Activated naive CD4-positive, alpha-beta T cell treated with anti-CD3 and anti-CD28 coated beads, Interleukin-2, amount 50 U/mL, for 72 hours (primary cell): Measurements from ENCODE around the gene HSD17B2. TPM values are rescaled to one million over a fixed set of nuclear protein-coding genes. Genes with fewer than 3 reads are reported as not detected.

Experiments
- ATAC-seq, 2 donors: fragments of 150-1000 bp; cut with Tn5 transposase; 2 replicates each; pipeline ENCODE4 v1.10.0; 2021; ENCODE audit warnings: mild to moderate bottlenecking in 2 of 2, moderate library complexity in 2 of 2
- DNase-seq, 2 donors: peaks; one replicate each; pipeline ENCODE4 v3.0.0; 2021 to 2022; ENCODE audit warnings: low spot score in 2 of 2
- H3K27ac Mint-ChIP-seq, 2 donors: one replicate each; pipeline ENCODE4 v1.8.0; 2022; ENCODE audit warnings: mild to moderate bottlenecking in 2 of 2, mixed read lengths in 2 of 2
- H3K36me3 Mint-ChIP-seq, 2 donors: one replicate each; pipeline ENCODE4 v1.8.0; 2022; ENCODE audit warnings: mixed read lengths in 2 of 2
- H3K9me3 Mint-ChIP-seq, 2 donors: one replicate each; pipeline ENCODE4 v1.8.0; 2022; ENCODE audit warnings: mixed read lengths in 2 of 2
- total RNA-seq, 2 donors: library from RNA; stranded (reverse); gene quantifications; one replicate each; pipeline ENCODE4 v1.2.3, GENCODE V29; 2022

Gene HSD17B2
- total RNA-seq, 2 donors from 2014 or later: not detected

GRCh38 chr16:82041542-82041941 is 6.5 kb downstream of the HSD17B2 start:
- ATAC-seq (no peak), DNase-seq (no peak)
- Mint-ChIP-seq H3K36me3 (no peaks in the 10 kb centered on the region), H3K9me3 (no peaks in the 10 kb centered on the region), H3K27ac (no peak overlapping the region)

GRCh38 chr16:82042144-82042543 is 7.1 kb downstream of the HSD17B2 start:
- H3K27ac Mint-ChIP-seq: no peak overlapping the region
- no peaks in the 10 kb centered on the region for H3K36me3 Mint-ChIP-seq
- ATAC-seq: no peak
- no peaks in the 10 kb centered on the region for H3K9me3 Mint-ChIP-seq
- no peak for DNase-seq

- ATAC-seq (no peak), DNase-seq (no peak)
- no peak overlapping the region for H3K27ac Mint-ChIP-seq
- H3K36me3 Mint-ChIP-seq: no peaks in the 10 kb centered on the region
- no peaks in the 10 kb centered on the region for H3K9me3 Mint-ChIP-seq
These were observed 7.8 kb downstream of the HSD17B2 start for GRCh38 chr16:82042846-82043245.

- no peak for DNase-seq
These were observed 8.9 kb downstream of the HSD17B2 start for GRCh38 chr16:82043680-82044584.

GRCh38 chr16:82044585-82044911 is 9.5 kb downstream of the HSD17B2 start:
- Mint-ChIP-seq H3K36me3 (no peaks in the 10 kb centered on the region), H3K9me3 (no peaks in the 10 kb centered on the region), H3K27ac (no peak overlapping the region)
- DNase-seq (no peak), ATAC-seq (no peak)

More at GRCh38 chr16:82043680-82044584, 8.9 kb downstream of the HSD17B2 start:
- no peaks in the 10 kb centered on the region for H3K9me3 Mint-ChIP-seq
- no peaks in the 10 kb centered on the region for H3K36me3 Mint-ChIP-seq
- ATAC-seq: no peak
- no peak overlapping the region for H3K27ac Mint-ChIP-seq

- ATAC-seq: no peak
- Mint-ChIP-seq H3K36me3 (no peaks in the 10 kb centered on the region), H3K27ac (no peak overlapping the region), H3K9me3 (no peaks in the 10 kb centered on the region)
- DNase-seq: no peak
These were observed 10.4 kb downstream of the HSD17B2 start for GRCh38 chr16:82045465-82045864.

- no peaks in the 10 kb centered on the region for H3K36me3 Mint-ChIP-seq
- DNase-seq: no peak
- no peak for ATAC-seq
- no peaks in the 10 kb centered on the region for H3K9me3 Mint-ChIP-seq
- H3K27ac Mint-ChIP-seq: no peak overlapping the region
These were observed 11.5 kb downstream of the HSD17B2 start for GRCh38 chr16:82046541-82046940.

GRCh38 chr16:82046941-82047340 is 11.9 kb downstream of the HSD17B2 start:
- H3K9me3 Mint-ChIP-seq: no peaks in the 10 kb centered on the region
- no peaks in the 10 kb centered on the region for H3K36me3 Mint-ChIP-seq
- H3K27ac Mint-ChIP-seq: no peak overlapping the region
- ATAC-seq (no peak), DNase-seq (no peak)

GRCh38 chr16:82047374-82047773 is 12.3 kb downstream of the HSD17B2 start:
- DNase-seq (no peak), ATAC-seq (no peak)
- no peaks in the 10 kb centered on the region for H3K9me3 Mint-ChIP-seq
- no peak overlapping the region for H3K27ac Mint-ChIP-seq
- no peaks in the 10 kb centered on the region for H3K36me3 Mint-ChIP-seq

- Mint-ChIP-seq H3K36me3 (no peaks in the 10 kb centered on the region), H3K9me3 (no peaks in the 10 kb centered on the region), H3K27ac (no peak overlapping the region)
- no peak for ATAC-seq
- DNase-seq: no peak
These were observed 12.7 kb downstream of the HSD17B2 start for GRCh38 chr16:82047787-82048186.

GRCh38 chr16:82049484-82049883 is 14.4 kb downstream of the HSD17B2 start:
- no peaks in the 10 kb centered on the region for H3K36me3 Mint-ChIP-seq
- no peaks in the 10 kb centered on the region for H3K9me3 Mint-ChIP-seq
- ATAC-seq: no peak

GRCh38 chr16:82050506-82050905 is 15.5 kb downstream of the HSD17B2 start:
- Mint-ChIP-seq H3K27ac (no peak overlapping the region), H3K9me3 (no peaks in the 10 kb centered on the region), H3K36me3 (no peaks in the 10 kb centered on the region)

More at GRCh38 chr16:82049484-82049883, 14.4 kb downstream of the HSD17B2 start:
- H3K27ac Mint-ChIP-seq: no peak overlapping the region
- no peak for DNase-seq

GRCh38 chr16:82050909-82051357 is 15.9 kb downstream of the HSD17B2 start:
- ATAC-seq: no peak
- H3K9me3 Mint-ChIP-seq: no peaks in the 10 kb centered on the region

More at GRCh38 chr16:82050506-82050905, 15.5 kb downstream of the HSD17B2 start:
- ATAC-seq (no peak), DNase-seq (no peak)

GRCh38 chr16:82051656-82052055 is 16.6 kb downstream of the HSD17B2 start:
- Mint-ChIP-seq H3K9me3 (no peaks in the 10 kb centered on the region), H3K36me3 (no peaks in the 10 kb centered on the region), H3K27ac (no peak overlapping the region)
- ATAC-seq (no peak), DNase-seq (no peak)

More at GRCh38 chr16:82050909-82051357, 15.9 kb downstream of the HSD17B2 start:
- DNase-seq: no peak
- H3K36me3 Mint-ChIP-seq: no peaks in the 10 kb centered on the region
- no peak overlapping the region for H3K27ac Mint-ChIP-seq

GRCh38 chr16:82055117-82055516 is 20.1 kb downstream of the HSD17B2 start:
- no peaks in the 10 kb centered on the region for H3K36me3 Mint-ChIP-seq
- ATAC-seq (no peak), DNase-seq (no peak)
- H3K27ac Mint-ChIP-seq: no peak overlapping the region
- H3K9me3 Mint-ChIP-seq: no peaks in the 10 kb centered on the region

GRCh38 chr16:82055728-82056549 is 20.9 kb downstream of the HSD17B2 start:
- DNase-seq: no peak
- no peaks in the 10 kb centered on the region for H3K9me3 Mint-ChIP-seq
- no peak overlapping the region for H3K27ac Mint-ChIP-seq
- H3K36me3 Mint-ChIP-seq: no peaks in the 10 kb centered on the region
- no peak for ATAC-seq

- ATAC-seq (no peak), DNase-seq (no peak)
- Mint-ChIP-seq H3K9me3 (no peaks in the 10 kb centered on the region), H3K36me3 (no peaks in the 10 kb centered on the region), H3K27ac (no peak overlapping the region)
These were observed 21.5 kb downstream of the HSD17B2 start for GRCh38 chr16:82056550-82056896.
